Type B pancreatic cell (in vitro differentiated cells): ENCODE data around the gene UBE2G2. TPM values are rescaled to one million over a fixed set of nuclear protein-coding genes. Genes with fewer than 3 reads are reported as not detected.

Experiments
- DNase-seq: peaks from one replicate; pipeline ENCODE4 v3.0.0; 2021; ENCODE audit warnings: mixed read lengths; ENCODE audit not compliant: unreplicated experiment; ENCODE audit errors: extremely low spot score
- H3K27ac Mint-ChIP-seq: 2 replicates; pipeline ENCODE4 v1.8.0; 2021; ENCODE audit warnings: mild to moderate bottlenecking, mixed read lengths
- H3K27me3 Mint-ChIP-seq: 2 replicates; pipeline ENCODE4 v1.8.0; 2021; ENCODE audit warnings: mixed read lengths
- H3K36me3 Mint-ChIP-seq: 2 replicates; pipeline ENCODE4 v1.8.0; 2021; ENCODE audit warnings: mixed read lengths
- H3K4me1 Mint-ChIP-seq: one replicate; pipeline ENCODE4 v1.8.0; 2021; ENCODE audit warnings: mixed read lengths; ENCODE audit not compliant: unreplicated experiment
- H3K4me3 Mint-ChIP-seq: 2 replicates; pipeline ENCODE4 v1.8.0; 2021; ENCODE audit warnings: mild to moderate bottlenecking, mixed read lengths
- H3K9me3 Mint-ChIP-seq: 2 replicates; pipeline ENCODE4 v1.8.0; 2021; ENCODE audit warnings: mixed read lengths
- total RNA-seq: library from RNA; stranded (reverse); gene quantifications from 2 replicates; pipeline ENCODE4 v1.2.1, GENCODE V29; 2021; ENCODE audit warnings: low replicate concordance
- TF ChIP-seq, protein P1 (sequence below): fragments of 200-600 bp; sonication (generic); conservative IDR thresholded peaks from 2 replicates; pipeline ENCODE4 v1.5.0; 2021; ENCODE audit warnings: antibody characterized with exemption, mild to moderate bottlenecking

The UBE2G2 gene
- total RNA-seq, 1 donor from 2014 or later = 92.4 TPM

GRCh38 chr21:44795342-44795741 lies 6.3 kb downstream of the UBE2G2 start:
- H3K36me3 Mint-ChIP-seq = peaks cover 29% of the 10 kb centered on the region
- peaks cover 22% of the 10 kb centered on the region for H3K4me1 Mint-ChIP-seq
- H3K27me3 Mint-ChIP-seq = no peaks in the 10 kb centered on the region
- no peaks in the 10 kb centered on the region for H3K9me3 Mint-ChIP-seq
- no peak overlapping the region for H3K27ac Mint-ChIP-seq
- no peak overlapping the region for H3K4me3 Mint-ChIP-seq
- TF ChIP-seq, protein P1, sequence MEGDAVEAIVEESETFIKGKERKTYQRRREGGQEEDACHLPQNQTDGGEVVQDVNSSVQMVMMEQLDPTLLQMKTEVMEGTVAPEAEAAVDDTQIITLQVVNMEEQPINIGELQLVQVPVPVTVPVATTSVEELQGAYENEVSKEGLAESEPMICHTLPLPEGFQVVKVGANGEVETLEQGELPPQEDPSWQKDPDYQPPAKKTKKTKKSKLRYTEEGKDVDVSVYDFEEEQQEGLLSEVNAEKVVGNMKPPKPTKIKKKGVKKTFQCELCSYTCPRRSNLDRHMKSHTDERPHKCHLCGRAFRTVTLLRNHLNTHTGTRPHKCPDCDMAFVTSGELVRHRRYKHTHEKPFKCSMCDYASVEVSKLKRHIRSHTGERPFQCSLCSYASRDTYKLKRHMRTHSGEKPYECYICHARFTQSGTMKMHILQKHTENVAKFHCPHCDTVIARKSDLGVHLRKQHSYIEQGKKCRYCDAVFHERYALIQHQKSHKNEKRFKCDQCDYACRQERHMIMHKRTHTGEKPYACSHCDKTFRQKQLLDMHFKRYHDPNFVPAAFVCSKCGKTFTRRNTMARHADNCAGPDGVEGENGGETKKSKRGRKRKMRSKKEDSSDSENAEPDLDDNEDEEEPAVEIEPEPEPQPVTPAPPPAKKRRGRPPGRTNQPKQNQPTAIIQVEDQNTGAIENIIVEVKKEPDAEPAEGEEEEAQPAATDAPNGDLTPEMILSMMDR = no peak
- DNase-seq = no peak

DNA sequence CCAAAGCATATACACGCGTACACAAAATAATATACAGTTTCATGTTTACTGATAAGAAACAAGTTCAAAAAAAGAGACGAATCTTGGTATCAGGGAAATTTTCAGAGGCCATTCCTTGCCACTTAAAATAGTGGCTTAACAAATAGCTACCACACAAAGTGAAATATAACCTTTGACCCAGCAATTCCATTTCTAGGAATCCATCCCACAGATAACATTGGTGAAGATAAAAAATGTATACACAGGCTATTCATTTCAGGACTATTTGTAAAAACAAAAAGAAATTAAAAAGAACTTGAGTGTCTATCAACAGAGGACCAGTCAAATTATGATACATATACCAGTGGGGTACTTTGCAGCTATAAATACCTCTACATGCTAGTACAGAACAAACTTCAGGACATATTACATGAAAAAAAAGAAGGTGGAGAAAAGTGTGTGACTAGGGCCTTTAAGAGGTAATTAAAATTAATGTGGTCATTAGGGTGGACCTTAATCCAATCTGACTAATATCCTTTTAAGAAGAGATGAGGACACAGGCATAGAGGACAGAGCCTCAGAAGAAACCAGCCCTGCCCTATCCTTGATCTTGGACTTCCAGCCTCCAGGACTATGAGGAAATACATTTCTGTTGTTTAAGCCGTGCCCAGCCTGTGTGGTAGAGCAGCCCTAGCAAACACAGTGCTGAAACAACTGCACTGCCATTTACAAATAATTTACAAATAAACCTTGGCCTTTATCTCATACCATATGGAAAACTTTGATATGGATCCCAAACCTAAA lies 7.8 kb downstream of the UBE2G2 start:
- Mint-ChIP-seq H3K4me3 (peak overlapping the region; percentile 4), H3K27ac (peak overlapping the region; percentile 24), H3K36me3 (peaks cover 34% of the 10 kb centered on the region), H3K9me3 (no peaks in the 10 kb centered on the region), H3K4me1 (peaks cover 15% of the 10 kb centered on the region), H3K27me3 (no peaks in the 10 kb centered on the region)
- DNase-seq = no peak
- TF ChIP-seq, protein P1 = peak; percentile 20

- Mint-ChIP-seq H3K27me3 (no peaks in the 10 kb centered on the region), H3K9me3 (no peaks in the 10 kb centered on the region), H3K27ac (peak overlapping the region; percentile 24), H3K4me1 (peaks cover 10% of the 10 kb centered on the region), H3K4me3 (peak overlapping the region; percentile 4), H3K36me3 (peaks cover 29% of the 10 kb centered on the region)
- TF ChIP-seq, protein P1 = peak; percentile 88
- DNase-seq = no peak
These were observed 8.7 kb downstream of the UBE2G2 start for GRCh38 chr21:44792702-44793591.

DNA sequence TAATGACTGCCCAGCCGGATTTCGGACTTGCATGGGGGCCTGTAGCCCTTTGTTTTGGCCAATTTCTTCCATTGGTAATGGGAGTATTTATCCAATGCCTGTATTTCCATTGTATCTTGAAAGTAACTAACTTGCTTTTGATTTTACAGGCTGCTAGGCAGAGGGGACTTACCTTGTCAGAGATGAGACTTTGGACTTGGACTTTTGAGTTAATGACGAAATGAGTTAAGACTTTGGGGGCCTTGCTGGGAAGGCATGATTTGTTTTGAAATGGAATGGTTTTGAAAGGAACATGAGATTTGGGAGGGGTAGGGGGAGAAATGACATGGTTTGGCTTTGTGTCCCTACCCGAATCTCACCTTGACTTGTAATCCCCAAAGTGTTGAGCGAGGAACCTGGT lies 9.6 kb downstream of the UBE2G2 start:
- no peaks in the 10 kb centered on the region for H3K27me3 Mint-ChIP-seq
- TF ChIP-seq, protein P1 = no peak
- peaks cover 28% of the 10 kb centered on the region for H3K36me3 Mint-ChIP-seq
- no peak for DNase-seq
- peaks cover 10% of the 10 kb centered on the region for H3K4me1 Mint-ChIP-seq
- peak overlapping the region; percentile 61 for H3K27ac Mint-ChIP-seq
- no peaks in the 10 kb centered on the region for H3K9me3 Mint-ChIP-seq
- H3K4me3 Mint-ChIP-seq = no peak overlapping the region

DNA sequence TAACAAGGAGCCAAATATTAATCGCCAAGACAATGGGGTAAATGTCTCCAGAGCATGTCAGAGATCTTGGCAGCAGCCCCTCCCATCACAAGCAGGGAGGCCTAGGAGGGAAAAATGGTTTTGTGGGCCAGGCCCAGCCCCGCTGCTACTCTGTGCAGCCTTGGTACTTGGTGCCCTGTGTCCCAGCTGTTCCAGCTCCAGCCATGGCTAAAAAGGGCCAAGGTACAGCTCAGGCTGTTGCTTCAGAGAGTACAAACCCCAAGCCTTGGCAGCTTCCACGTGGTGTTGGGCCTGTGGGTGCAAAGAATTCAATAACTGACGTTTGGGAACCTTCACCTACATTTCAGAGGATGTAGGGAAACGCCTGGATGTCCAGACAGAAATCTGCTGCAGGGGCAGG lies 10.4 kb downstream of the UBE2G2 start:
- H3K4me1 Mint-ChIP-seq = peaks cover 10% of the 10 kb centered on the region
- H3K27ac Mint-ChIP-seq = no peak overlapping the region
- peaks cover 23% of the 10 kb centered on the region for H3K36me3 Mint-ChIP-seq
- TF ChIP-seq, protein P1 = no peak
- H3K4me3 Mint-ChIP-seq = no peak overlapping the region
- H3K27me3 Mint-ChIP-seq = no peaks in the 10 kb centered on the region
- DNase-seq = no peak
- no peaks in the 10 kb centered on the region for H3K9me3 Mint-ChIP-seq
